Epithelial cell of esophagus (primary cell): ENCODE results near the gene RAB3D.
"Not testable (repeated sequence)": the region's sequence is repeated elsewhere in the genome, so short reads cannot be mapped to it uniquely, and the experiment has no call there.

Source experiments
- DNase-seq: peaks from one replicate; pipeline ENCODE4 v3.0.0; 2010; ENCODE audit warnings: low read depth
- H3K4me3 ChIP-seq: 2 replicates; pipeline ENCODE4 v1.5.1; 2011; ENCODE audit warnings: mild to moderate bottlenecking, low read length, control low read depth
- CTCF ChIP-seq: IDR thresholded peaks from 2 replicates; pipeline ENCODE4 v1.5.1; 2011; ENCODE audit warnings: low read depth, mild to moderate bottlenecking, low read length, control low read depth, inconsistent platforms; ENCODE audit not compliant: insufficient read depth; ENCODE audit errors: missing control alignments

RAB3D gene

GRCh38 chr19:11356676-11357550 lies 17.5 kb upstream of the RAB3D start:
- no peak for DNase-seq
- no peak overlapping the region for H3K4me3 ChIP-seq
- TF ChIP-seq CTCF, result no peak

GRCh38 chr19:11356074-11356397 lies 16.6 kb upstream of the RAB3D start:
- H3K4me3 ChIP-seq, result peak overlapping the region; percentile 63
- no peak for DNase-seq
- TF ChIP-seq CTCF, result no peak

- TF ChIP-seq CTCF, result no peak
- H3K4me3 ChIP-seq, result peak within 1 kb of the TSS; percentile 63
- DNase-seq, result peak; percentile 90
These were observed 16.0 kb upstream of the RAB3D start, which contains the start of gene PLPPR2 for GRCh38 chr19:11355160-11356073. TSS of gene PLPPR2 (plus strand) at chr19:11355432. CDS start at chr19:11357674, 2,242 bp downstream.

- not testable (repeated sequence) for H3K4me3 ChIP-seq, DNase-seq
These were observed 14.6 kb upstream of the RAB3D start for GRCh38 chr19:11354102-11354501.

GRCh38 chr19:11349171-11349570 lies 9.7 kb upstream of the RAB3D start:
- no peak overlapping the region for H3K4me3 ChIP-seq
- no peak for TF ChIP-seq CTCF
- no peak for DNase-seq

- no peak overlapping the region for H3K4me3 ChIP-seq
- no peak for TF ChIP-seq CTCF
These were observed 8.1 kb upstream of the RAB3D start for GRCh38 chr19:11347546-11348039.

GRCh38 chr19:11346104-11346940 lies 6.9 kb upstream of the RAB3D start, which contains the start of the genes CCDC159 and TMEM205:
TSS of gene CCDC159 (plus strand) at chr19:11346519. CDS start at chr19:11346607, 88 bp downstream.
TSS of gene TMEM205 (minus strand) at chr19:11346268. CDS start at chr19:11345619, 649 bp downstream.
- H3K4me3 ChIP-seq, result peak within 1 kb of the TSS; percentile 85
- no peak for TF ChIP-seq CTCF
- DNase-seq, result peak; percentile 99

More at GRCh38 chr19:11347546-11348039, 8.1 kb upstream of the RAB3D start:
- DNase-seq, result no peak
